ENCODE results near the gene KCNMA1.

Gene KCNMA1

DNA sequence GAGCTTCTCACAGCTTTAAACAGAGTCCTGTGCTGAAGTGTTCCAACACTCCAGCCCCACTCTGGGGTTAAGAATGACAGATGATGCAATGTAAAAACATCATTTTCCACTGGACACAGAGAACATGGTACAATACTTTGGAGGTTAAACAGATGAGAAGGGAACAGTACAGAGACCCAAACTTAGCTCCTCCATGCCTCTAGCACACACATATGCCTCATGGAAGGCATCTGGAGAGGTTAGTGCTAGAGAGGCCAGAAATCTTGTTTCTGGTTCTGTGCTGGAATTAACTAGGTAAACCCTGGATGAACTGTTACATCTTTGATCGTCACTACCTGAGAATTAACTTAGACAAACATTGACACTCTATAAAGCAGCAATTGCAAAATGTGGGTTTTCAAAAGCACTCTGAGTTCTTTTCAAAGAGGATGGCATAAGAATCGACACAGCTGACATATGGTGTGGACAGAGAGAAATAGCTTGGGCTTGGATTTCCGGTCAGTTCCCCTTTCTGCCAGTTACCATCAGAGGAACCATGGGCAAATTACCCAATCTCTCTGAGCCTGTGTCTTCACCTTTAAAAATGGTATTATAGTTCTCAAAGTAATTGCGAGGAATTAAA is 81.9 kb downstream of the KCNMA1 start:
- no peak for DNase-seq (ENCODE audit: low read depth)

- DNase-seq (ENCODE audit: low read depth) = no peak
These were observed 82.6 kb downstream of the KCNMA1 start for GRCh38 chr10:77554996-77555397.

- no peak for DNase-seq (ENCODE audit: low read depth)
These were observed 83.6 kb downstream of the KCNMA1 start for GRCh38 chr10:77553966-77554365.

GRCh38 chr10:77553311-77553710 is 84.3 kb downstream of the KCNMA1 start:
- no peak for DNase-seq (ENCODE audit: low read depth)

- DNase-seq (ENCODE audit: low read depth) = no peak
These were observed 85.4 kb downstream of the KCNMA1 start for GRCh38 chr10:77552252-77552651.

- DNase-seq (ENCODE audit: low read depth) = no peak
These were observed 87.2 kb downstream of the KCNMA1 start for GRCh38 chr10:77550378-77550777.

GRCh38 chr10:77548671-77549070 is 88.9 kb downstream of the KCNMA1 start:
- DNase-seq (ENCODE audit: low read depth) = no peak

DNA sequence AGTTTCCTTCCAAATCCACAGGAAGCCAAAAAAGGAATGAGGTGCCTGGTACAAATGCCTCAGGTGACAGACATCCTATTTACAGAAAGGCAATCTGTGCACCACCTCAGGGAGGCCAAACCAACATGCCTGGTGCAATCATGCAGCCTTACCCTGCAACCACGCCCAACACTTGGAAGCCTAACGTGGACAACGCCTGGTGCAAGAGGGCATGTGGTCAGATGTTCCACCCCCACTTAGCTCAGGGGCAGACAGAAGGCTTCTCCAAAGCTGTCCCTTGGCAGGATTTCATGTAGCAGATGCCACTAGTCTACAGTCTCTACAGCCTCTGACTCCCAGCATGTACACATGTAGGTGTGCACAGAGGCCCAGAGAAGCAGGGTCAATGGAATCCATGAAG is 89.5 kb downstream of the KCNMA1 start:
- no peak for DNase-seq (ENCODE audit: low read depth)

- no peak for DNase-seq (ENCODE audit: low read depth)
These were observed 90.1 kb downstream of the KCNMA1 start for GRCh38 chr10:77547307-77548050.

GRCh38 chr10:77546042-77546441 is 91.6 kb downstream of the KCNMA1 start:
- no peak for DNase-seq (ENCODE audit: low read depth)

DNA sequence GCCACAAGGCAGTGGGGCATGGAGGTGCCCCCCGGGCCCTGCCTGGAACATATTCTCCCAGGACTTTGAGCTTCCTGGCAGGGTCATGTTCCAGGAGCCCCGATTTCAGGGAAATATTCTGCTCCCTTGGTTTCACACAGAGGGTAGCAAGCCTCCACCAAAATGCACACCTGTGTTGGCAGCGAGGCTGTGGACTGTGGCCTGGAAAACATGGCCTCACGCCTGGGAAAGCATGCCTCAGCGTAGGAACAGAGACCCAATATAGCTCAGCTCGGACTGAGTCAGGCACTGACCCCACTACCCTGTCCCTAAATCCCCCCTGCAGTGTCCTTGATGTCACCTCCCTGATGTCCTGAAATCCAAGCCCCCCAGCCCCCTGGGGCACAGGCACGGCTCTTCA is 92.0 kb downstream of the KCNMA1 start:
- no peak for DNase-seq (ENCODE audit: low read depth)

GRCh38 chr10:77544617-77545016 is 93.0 kb downstream of the KCNMA1 start:
- no peak for DNase-seq (ENCODE audit: low read depth)

- no peak for DNase-seq (ENCODE audit: low read depth)
These were observed 94.8 kb downstream of the KCNMA1 start for GRCh38 chr10:77542710-77543259.

- no peak for DNase-seq (ENCODE audit: low read depth)
These were observed 95.7 kb downstream of the KCNMA1 start for GRCh38 chr10:77541944-77542343.

GRCh38 chr10:77541247-77541646 is 96.4 kb downstream of the KCNMA1 start:
- DNase-seq (ENCODE audit: low read depth) = no peak

DNA sequence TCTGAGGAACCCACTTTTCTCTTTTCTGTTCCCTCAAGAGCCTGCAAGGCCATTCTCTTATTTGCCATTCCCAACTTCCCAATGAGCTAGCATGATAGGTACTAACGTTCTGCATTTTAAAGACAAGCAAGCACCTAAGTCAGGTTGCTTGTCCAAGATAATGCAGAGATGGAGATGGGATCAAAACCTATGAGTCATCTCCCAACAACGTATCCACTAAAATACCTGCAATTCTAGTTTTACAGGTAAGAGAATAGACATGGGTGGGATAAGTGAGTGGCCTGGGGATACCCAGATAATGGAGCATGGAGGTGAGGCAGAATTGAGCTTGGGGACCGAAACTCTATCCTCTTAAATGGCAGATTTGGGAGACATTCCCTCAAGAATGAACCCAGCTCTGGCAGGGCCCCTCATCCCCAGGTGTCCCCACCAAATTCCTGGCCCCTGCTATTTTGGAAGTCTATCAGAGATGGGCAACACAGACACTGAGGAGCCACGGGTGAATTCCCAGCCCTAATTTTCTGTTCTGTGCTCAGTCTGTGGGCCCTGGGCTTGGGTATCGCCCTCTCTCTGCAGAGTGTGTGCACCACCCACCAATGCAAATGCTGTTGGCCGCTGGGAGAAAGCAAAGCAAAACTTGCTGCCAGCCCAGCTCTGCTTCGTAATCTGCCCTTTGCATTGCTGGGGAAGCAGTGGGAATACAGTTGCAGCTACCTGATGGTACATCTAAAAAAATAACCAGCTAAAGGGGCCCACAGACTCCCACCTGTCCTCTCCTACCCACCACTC is 98.3 kb downstream of the KCNMA1 start:
- no peak for DNase-seq (ENCODE audit: low read depth)

DNA sequence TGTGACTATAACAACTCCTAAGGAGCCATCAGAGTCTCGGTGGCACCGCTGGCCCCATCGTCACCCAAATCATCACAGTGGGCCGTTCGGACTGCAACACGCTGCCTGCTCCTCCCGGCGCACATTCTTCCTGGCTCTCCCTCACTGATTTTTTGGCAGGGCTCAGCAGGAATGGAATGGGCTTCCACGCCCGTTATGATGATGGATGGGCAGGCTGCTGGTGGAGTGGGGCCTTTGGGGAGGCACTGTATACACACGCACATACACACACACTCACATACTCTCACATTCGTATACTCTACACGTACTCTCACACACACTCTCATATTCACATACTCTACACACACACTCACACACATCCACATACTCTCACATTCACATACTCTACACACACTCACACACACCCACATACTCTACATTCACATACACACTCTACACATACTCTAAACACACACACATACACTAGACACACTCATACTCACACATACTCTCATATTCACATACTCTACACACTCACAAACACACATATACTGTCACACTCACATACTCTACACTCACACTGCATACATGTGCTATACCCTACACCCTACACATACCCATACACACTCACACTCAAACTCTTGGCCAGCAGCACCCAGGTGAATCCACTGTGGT is 99.8 kb downstream of the KCNMA1 start:
- DNase-seq (ENCODE audit: low read depth) = no peak

- DNase-seq (ENCODE audit: low read depth) = no peak
These were observed 100.5 kb downstream of the KCNMA1 start for GRCh38 chr10:77537071-77537470.

DNA sequence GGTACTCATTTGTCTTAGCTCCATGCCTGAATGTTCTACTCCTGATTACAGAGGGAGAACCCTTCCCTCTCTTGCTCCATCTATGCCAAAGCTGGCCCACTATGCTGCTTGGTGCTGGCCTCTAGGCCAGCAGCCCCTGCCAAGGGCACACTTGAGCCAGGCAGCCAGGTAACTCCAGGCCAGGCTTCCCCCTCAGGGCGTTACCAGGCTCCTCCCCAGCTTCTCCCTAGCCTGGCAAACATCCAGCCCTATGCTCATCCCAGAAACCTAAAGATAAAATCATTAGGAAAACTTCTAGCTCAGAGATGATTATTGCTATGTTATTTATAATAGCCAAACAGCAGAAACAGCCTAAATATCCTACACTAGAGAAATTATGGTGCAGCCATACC is 103.7 kb downstream of the KCNMA1 start:
- DNase-seq (ENCODE audit: low read depth) = no peak

- no peak for DNase-seq (ENCODE audit: low read depth)
These were observed 104.3 kb downstream of the KCNMA1 start for GRCh38 chr10:77533146-77533886.

- no peak for DNase-seq (ENCODE audit: low read depth)
These were observed 105.5 kb downstream of the KCNMA1 start for GRCh38 chr10:77532068-77532467.

Measured in CMK (cell line).